ENCODE results near the gene ARPC2. TPM values are rescaled to one million over a fixed set of nuclear protein-coding genes. Genes with fewer than 3 reads are reported as not detected.
"Not testable (repeated sequence)": the region's sequence is repeated elsewhere in the genome, so short reads cannot be mapped to it uniquely, and the experiment has no call there.

ARPC2 gene
- total RNA-seq, 1 donor from 2014 or later, result 458 TPM

GRCh38 chr2:218270721-218271486 is 53.9 kb downstream of the ARPC2 start:
- TF ChIP-seq CTCF (conservative IDR thresholded peaks at IDR 0.05; ENCODE audit: low read depth, low read length), result no peak
- no peak for DNase-seq (ENCODE audit: low read depth)
- H3K4me3 ChIP-seq (ENCODE audit: low read depth, low read length), result peak overlapping the region; percentile 88

- DNase-seq (ENCODE audit: low read depth), result no peak
- no peak for TF ChIP-seq CTCF (conservative IDR thresholded peaks at IDR 0.05; ENCODE audit: low read depth, low read length)
- H3K4me3 ChIP-seq (ENCODE audit: low read depth, low read length), result peak overlapping the region; percentile 88
Observed at GRCh38 chr2:218271487-218271797, 54.5 kb downstream of the ARPC2 start.

GRCh38 chr2:218271865-218272530 is 55.0 kb downstream of the ARPC2 start:
- no peak for DNase-seq (ENCODE audit: low read depth)
- no peak for TF ChIP-seq CTCF (conservative IDR thresholded peaks at IDR 0.05; ENCODE audit: low read depth, low read length)
- peak overlapping the region; percentile 88 for H3K4me3 ChIP-seq (ENCODE audit: low read depth, low read length)

- TF ChIP-seq CTCF (conservative IDR thresholded peaks at IDR 0.05; ENCODE audit: low read depth, low read length), result peak; percentile 95
Observed at GRCh38 chr2:218272531-218273212, 55.7 kb downstream of the ARPC2 start.

GRCh38 chr2:218273214-218273907 is 56.4 kb downstream of the ARPC2 start:
- not testable (repeated sequence) for DNase-seq (ENCODE audit: low read depth)

More at GRCh38 chr2:218272531-218273212, 55.7 kb downstream of the ARPC2 start:
- no peak overlapping the region for H3K4me3 ChIP-seq (ENCODE audit: low read depth, low read length)
- peak; percentile 56 for DNase-seq (ENCODE audit: low read depth)

GRCh38 chr2:218273908-218274249 is 56.9 kb downstream of the ARPC2 start:
- DNase-seq (ENCODE audit: low read depth), result no peak
- H3K4me3 ChIP-seq (ENCODE audit: low read depth, low read length), result no peak overlapping the region
- TF ChIP-seq CTCF (conservative IDR thresholded peaks at IDR 0.05; ENCODE audit: low read depth, low read length), result no peak

More at GRCh38 chr2:218273214-218273907, 56.4 kb downstream of the ARPC2 start:
- H3K4me3 ChIP-seq (ENCODE audit: low read depth, low read length), result not testable (repeated sequence)

GRCh38 chr2:218274586-218274985 is 57.6 kb downstream of the ARPC2 start:
- DNase-seq (ENCODE audit: low read depth), result no peak
- H3K4me3 ChIP-seq (ENCODE audit: low read depth, low read length), result no peak overlapping the region
- no peak for TF ChIP-seq CTCF (conservative IDR thresholded peaks at IDR 0.05; ENCODE audit: low read depth, low read length)

Measured in epithelial cell of proximal tubule (primary cell).